Thyroid gland (tissue), 4 donors: Measurements from ENCODE around the gene ZNF280D.
"Not testable (repeated sequence)": the region's sequence is repeated elsewhere in the genome, so short reads cannot be mapped to it uniquely, and the experiment has no call there.

Experiments used
- CTCF ChIP-seq, 6 experiments: fragments of 200-600 bp in 3 of 6; fragments of 450-650 bp in 3 of 6; sonication (generic) in 3 of 6; IDR thresholded peaks; one replicate each; pipeline ENCODE4 v1.5.1; 2016 to 2019; ENCODE audit warnings: antibody characterized with exemption in 6 of 6, mild to moderate bottlenecking in 2 of 6, inconsistent platforms in 1 of 6, moderate library complexity in 1 of 6
- POLR2A ChIP-seq, 2 donors: fragments of 450-650 bp; IDR thresholded peaks; one replicate each; pipeline ENCODE4 v1.6.1; 2017; ENCODE audit warnings: antibody characterized with exemption in 2 of 2, mild to moderate bottlenecking in 2 of 2, moderate library complexity in 1 of 2

GRCh38 chr15:56779449-56779848 lies 46.1 kb upstream of the ZNF280D start:
- TF ChIP-seq CTCF, POLR2A (IDR thresholded peaks at IDR 0.05): not testable (repeated sequence)
